D721Med (cell line): Measurements from ENCODE around the gene TTC28.
"Not testable (repeated sequence)": the region's sequence is repeated elsewhere in the genome, so short reads cannot be mapped to it uniquely, and the experiment has no call there.

Source experiments
- DNase-seq: peaks from one replicate; pipeline ENCODE4 v3.0.0; 2011; ENCODE audit warnings: low spot score; ENCODE audit not compliant: insufficient read length
- FAIRE-seq: peaks from 2 replicates; lab custom pipeline; 2011; peaks lifted over from hg19 to GRCh38; lab: Jason Lieb, UNC
- TF ChIP-seq, protein P1 (sequence below): IDR thresholded peaks from 2 replicates; pipeline ENCODE4 v1.5.1; 2012; ENCODE audit warnings: mild to moderate bottlenecking, control low read depth; ENCODE audit not compliant: insufficient read depth; ENCODE audit errors: missing control alignments

Gene TTC28

DNA sequence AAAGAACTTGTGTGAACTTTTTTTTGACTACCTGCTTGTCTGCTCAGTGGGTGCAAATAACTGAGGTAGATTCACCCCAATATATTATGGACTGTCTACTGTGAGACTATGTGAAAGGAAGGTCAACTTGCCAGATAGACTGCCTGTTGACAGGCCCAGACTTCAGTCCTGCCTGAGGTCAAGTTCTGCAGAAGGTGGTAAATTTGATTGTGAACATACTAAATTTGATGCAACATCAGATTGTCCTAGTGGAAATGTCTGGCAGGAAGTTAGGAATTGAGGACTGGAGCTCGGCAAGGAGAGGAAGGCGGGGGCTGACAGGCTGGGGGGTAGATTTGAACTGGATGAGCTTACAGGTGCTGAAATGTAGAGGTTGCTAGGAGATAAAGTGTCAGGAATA is 140.7 kb downstream of the TTC28 start:
- DNase-seq, result no peak
- TF ChIP-seq, protein P1, sequence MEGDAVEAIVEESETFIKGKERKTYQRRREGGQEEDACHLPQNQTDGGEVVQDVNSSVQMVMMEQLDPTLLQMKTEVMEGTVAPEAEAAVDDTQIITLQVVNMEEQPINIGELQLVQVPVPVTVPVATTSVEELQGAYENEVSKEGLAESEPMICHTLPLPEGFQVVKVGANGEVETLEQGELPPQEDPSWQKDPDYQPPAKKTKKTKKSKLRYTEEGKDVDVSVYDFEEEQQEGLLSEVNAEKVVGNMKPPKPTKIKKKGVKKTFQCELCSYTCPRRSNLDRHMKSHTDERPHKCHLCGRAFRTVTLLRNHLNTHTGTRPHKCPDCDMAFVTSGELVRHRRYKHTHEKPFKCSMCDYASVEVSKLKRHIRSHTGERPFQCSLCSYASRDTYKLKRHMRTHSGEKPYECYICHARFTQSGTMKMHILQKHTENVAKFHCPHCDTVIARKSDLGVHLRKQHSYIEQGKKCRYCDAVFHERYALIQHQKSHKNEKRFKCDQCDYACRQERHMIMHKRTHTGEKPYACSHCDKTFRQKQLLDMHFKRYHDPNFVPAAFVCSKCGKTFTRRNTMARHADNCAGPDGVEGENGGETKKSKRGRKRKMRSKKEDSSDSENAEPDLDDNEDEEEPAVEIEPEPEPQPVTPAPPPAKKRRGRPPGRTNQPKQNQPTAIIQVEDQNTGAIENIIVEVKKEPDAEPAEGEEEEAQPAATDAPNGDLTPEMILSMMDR, result no peak
- FAIRE-seq, result no peak

DNA sequence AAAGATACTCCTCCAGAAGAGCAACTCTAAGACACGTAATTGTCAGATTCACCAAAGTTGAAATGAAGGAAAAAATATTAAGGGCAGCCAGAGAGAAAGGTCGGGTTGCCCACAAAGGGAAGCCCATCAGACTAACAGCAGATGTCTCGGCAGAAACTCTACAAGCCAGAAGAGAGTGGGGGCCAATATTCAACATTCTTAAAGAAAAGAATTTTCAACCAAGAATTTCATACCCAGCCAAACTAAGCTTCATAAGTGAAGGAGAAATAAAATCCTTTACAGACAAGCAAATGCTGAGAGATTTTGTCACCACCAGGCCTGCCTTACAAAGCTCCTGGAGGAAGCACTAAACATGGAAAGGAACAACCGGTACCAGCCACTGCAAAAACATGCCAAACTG is 149.1 kb downstream of the TTC28 start:
- not testable (repeated sequence) for FAIRE-seq, DNase-seq

DNA sequence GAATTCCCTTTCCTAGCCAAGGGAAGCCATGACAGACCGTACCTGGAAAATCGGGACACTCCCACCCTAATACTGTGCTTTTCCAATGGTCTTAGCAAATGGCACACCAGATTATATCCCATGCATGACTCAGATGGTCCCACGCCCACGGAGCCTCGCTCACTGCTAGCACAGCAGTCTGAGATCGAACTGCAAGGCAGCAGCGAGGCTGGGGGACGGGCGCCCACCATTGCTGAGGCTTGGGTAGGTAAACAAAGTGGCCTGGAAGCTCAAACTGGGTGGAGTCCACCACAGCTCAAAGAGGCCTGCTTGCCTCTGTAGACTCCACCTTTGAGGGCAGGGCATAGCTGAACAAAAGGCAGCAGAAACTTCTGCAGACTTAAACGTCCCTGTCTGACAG is 150.5 kb downstream of the TTC28 start:
- FAIRE-seq, DNase-seq: not testable (repeated sequence)

DNA sequence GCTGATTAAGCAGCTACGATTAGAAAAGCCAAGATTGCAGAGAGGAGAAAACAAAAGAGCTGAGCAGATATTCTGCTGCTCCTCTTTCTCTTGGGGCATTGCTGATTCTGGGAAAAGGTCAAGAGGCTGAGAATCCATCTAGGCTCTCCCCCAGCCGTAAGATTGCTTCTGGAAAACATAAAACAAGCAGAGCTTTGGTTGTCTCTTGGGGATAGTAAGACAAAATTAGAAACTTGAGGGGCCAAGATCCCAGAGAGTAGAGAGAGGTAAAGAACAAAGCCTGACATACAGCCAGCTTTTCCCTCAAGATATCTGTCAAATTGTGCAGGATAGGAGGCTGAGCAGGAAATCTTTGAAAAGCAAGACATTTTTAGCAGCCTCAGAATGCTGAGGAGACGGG is 158.2 kb downstream of the TTC28 start:
- no peak for FAIRE-seq
- TF ChIP-seq, protein P1, result no peak

DNA sequence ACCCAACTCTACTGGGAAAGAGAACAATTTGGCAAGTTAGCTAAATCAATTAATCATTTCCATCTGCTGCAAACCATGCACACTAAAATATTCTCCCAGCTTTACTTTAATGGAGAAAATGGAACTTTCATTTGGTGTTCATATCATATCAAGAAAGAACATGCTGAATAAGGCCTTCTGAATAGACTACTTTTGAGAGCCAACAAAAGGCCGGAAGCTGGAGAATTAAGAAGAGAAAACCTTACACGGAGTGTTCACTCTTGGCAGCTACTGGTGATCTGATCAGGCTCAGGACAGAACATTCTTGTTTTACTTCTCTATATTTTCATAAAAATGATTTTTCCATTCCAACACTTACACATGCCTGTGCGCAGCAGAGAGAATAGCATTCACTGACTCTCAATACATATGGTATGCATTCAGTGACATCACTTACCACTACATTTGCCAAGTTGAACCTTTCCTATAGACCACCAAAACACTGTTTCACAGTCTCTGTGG is 165.3 kb downstream of the TTC28 start:
- TF ChIP-seq, protein P1, result no peak
- FAIRE-seq (no peak), DNase-seq (no peak)

More for the DNA sequence above, 158.2 kb downstream of the TTC28 start:
- DNase-seq, result no peak

DNA sequence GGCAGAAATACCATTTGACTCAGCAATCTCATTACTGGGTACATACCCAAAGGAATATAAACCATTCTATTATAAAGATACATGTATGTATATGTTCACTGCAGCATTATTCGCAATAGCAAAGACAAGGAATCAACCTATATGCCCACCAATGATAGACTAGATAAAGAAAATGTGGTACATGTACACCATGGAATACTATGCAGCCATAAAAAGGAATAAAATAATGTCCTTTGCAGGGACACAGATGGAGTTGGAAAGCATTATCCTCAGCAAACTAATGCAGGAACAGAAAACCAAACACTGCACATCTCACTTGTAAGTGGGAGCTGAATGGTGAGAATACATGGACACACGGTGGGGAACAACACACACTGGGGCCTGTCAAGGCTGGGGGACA is 167.3 kb downstream of the TTC28 start:
- not testable (repeated sequence) for FAIRE-seq

DNA sequence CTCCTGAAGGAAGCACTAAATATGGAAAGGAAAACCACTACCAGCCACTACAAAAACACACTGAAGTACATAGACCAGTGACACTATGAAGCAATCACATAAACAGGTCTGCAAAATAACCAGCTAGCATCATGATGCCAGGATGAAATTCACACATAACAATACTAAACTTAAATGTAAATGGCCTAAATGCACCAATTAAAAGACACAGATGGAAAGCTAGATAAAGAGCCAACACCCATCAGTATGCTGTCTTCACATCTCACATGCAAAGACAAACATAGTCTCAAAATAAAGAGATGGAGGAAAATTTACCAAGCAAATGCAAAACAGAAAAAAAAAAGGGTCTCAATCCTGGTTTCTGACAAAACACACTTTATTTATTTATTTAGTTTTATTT is 171.7 kb downstream of the TTC28 start:
- no peak for FAIRE-seq
- TF ChIP-seq, protein P1, result no peak

More for the DNA sequence above, 167.3 kb downstream of the TTC28 start:
- not testable (repeated sequence) for DNase-seq

DNA sequence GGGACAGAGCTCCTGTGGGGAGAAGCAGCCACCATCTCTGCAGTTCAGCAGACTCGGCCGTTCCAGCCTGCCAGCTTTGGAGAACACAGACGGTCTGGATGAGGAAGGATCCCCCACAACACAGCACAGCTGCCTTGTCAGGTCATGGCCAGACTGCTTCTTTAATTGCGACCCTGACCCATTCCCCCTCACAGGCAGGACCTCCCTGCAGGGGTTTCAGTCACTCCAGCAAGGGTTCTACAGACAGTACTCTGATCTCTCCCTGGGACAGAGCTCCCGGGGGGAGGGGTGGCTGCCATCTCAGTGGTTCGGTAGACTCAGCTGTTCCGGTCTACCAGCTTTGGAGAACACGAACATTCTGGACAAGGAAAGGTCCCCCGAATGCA is 173.5 kb downstream of the TTC28 start:
- no peak for DNase-seq
- FAIRE-seq, result no peak
- TF ChIP-seq, protein P1, result no peak

More for the DNA sequence above, 171.7 kb downstream of the TTC28 start:
- no peak for DNase-seq
